HG03571 (cell line): ENCODE results near the gene PTGR1.
"Not testable (repeated sequence)": the region's sequence is repeated elsewhere in the genome, so short reads cannot be mapped to it uniquely, and the experiment has no call there.

Source experiments
- ATAC-seq: cut with Tn5 transposase; IDR thresholded peaks from one replicate; pipeline ENCODE4 v1.9.1; 2021; ENCODE audit not compliant: unreplicated experiment

The PTGR1 gene

GRCh38 chr9:111613436-111614040 is 14.1 kb upstream of the PTGR1 start:
- ATAC-seq = no peak

- ATAC-seq = no peak
Observed at GRCh38 chr9:111610845-111611244, 11.4 kb upstream of the PTGR1 start.

GRCh38 chr9:111610149-111610548 is 10.7 kb upstream of the PTGR1 start:
- ATAC-seq = no peak

- ATAC-seq = no peak
Observed at GRCh38 chr9:111605041-111605559, 5.7 kb upstream of the PTGR1 start.

- ATAC-seq = no peak
Observed at GRCh38 chr9:111604054-111604615, 4.7 kb upstream of the PTGR1 start.

- ATAC-seq = no peak
Observed at GRCh38 chr9:111603041-111603440, 3.6 kb upstream of the PTGR1 start.

- no peak for ATAC-seq
Observed at GRCh38 chr9:111601237-111602018, 2.0 kb upstream of the PTGR1 start.

- no peak for ATAC-seq
Observed at GRCh38 chr9:111599955-111600343, 502 bp upstream of the PTGR1 start.

- ATAC-seq = no peak
Observed at GRCh38 chr9:111598733-111599091, 735 bp downstream of the PTGR1 start.

GRCh38 chr9:111597852-111598732 is 1.4 kb downstream of the PTGR1 start:
- ATAC-seq = peak; percentile 54

- no peak for ATAC-seq
Observed at GRCh38 chr9:111588846-111589245, 10.6 kb downstream of the PTGR1 start.

GRCh38 chr9:111586378-111586777 is 13.1 kb downstream of the PTGR1 start:
- ATAC-seq = no peak

GRCh38 chr9:111582888-111583287 is 16.6 kb downstream of the PTGR1 start:
- ATAC-seq = no peak

- ATAC-seq = no peak
Observed at GRCh38 chr9:111572950-111573604, 26.4 kb downstream of the PTGR1 start.

GRCh38 chr9:111568127-111568526 is 31.3 kb downstream of the PTGR1 start:
- ATAC-seq = not testable (repeated sequence)

- no peak for ATAC-seq
Observed at GRCh38 chr9:111566234-111566633, 33.2 kb downstream of the PTGR1 start.

GRCh38 chr9:111561165-111561719 is 38.2 kb downstream of the PTGR1 start:
- no peak for ATAC-seq

GRCh38 chr9:111559000-111559610 is 40.3 kb downstream of the PTGR1 start:
- no peak for ATAC-seq

GRCh38 chr9:111555425-111555824 is 44.0 kb downstream of the PTGR1 start:
- not testable (repeated sequence) for ATAC-seq

GRCh38 chr9:111548623-111549022 is 50.8 kb downstream of the PTGR1 start:
- no peak for ATAC-seq
